Hepatocyte (in vitro differentiated cells): Measurements from ENCODE around the gene ZMYM2. TPM values are rescaled to one million over a fixed set of nuclear protein-coding genes. Genes with fewer than 3 reads are reported as not detected.

Source experiments
- DNase-seq: peaks from one replicate; pipeline ENCODE4 v3.0.0-alpha.2; 2016; ENCODE audit warnings: low spot score
- H2AFZ ChIP-seq: fragments of 200-600 bp; sonication (generic); 2 replicates; pipeline ENCODE4 v1.6.0; 2016; ENCODE audit warnings: antibody characterized with exemption, mild to moderate bottlenecking
- H3K27ac ChIP-seq: fragments of 200-600 bp; sonication (generic); 2 replicates; pipeline ENCODE4 v1.5.1; 2016; ENCODE audit warnings: mild to moderate bottlenecking
- H3K27me3 ChIP-seq: fragments of 200-600 bp; sonication (generic); 2 replicates; pipeline ENCODE4 v1.6.1; 2016
- H3K36me3 ChIP-seq: fragments of 200-600 bp; sonication (generic); replicated peaks from 2 replicates; pipeline ENCODE4 v1.5.1; 2016; ENCODE audit warnings: low read depth; ENCODE audit not compliant: insufficient read depth
- H3K4me1 ChIP-seq: fragments of 200-600 bp; sonication (generic); 2 replicates; pipeline ENCODE4 v1.5.1; 2016; ENCODE audit warnings: mild to moderate bottlenecking, moderate library complexity; ENCODE audit not compliant: insufficient read depth
- H3K4me2 ChIP-seq: fragments of 200-600 bp; sonication (generic); 2 replicates; pipeline ENCODE4 v1.6.0; 2016
- H3K4me3 ChIP-seq: fragments of 200-600 bp; sonication (generic); 2 replicates; pipeline ENCODE4 v1.5.1; 2016; ENCODE audit warnings: mild to moderate bottlenecking
- H3K79me2 ChIP-seq: fragments of 200-600 bp; sonication (generic); 2 replicates; pipeline ENCODE4 v1.6.0; 2017; ENCODE audit warnings: mild to moderate bottlenecking
- H3K9me2 ChIP-seq: fragments of 200-600 bp; sonication (generic); replicated peaks from 2 replicates; pipeline ENCODE4 v1.6.0; 2017; ENCODE audit warnings: mild to moderate bottlenecking; ENCODE audit not compliant: insufficient read depth
- H3K9me3 ChIP-seq: fragments of 200-600 bp; sonication (generic); 2 replicates; pipeline ENCODE4 v1.5.1; 2016; ENCODE audit warnings: low read depth, mild to moderate bottlenecking
- H4K20me1 ChIP-seq: fragments of 200-600 bp; sonication (generic); 2 replicates; pipeline ENCODE4 v1.6.0; 2016; ENCODE audit warnings: mild to moderate bottlenecking; ENCODE audit not compliant: insufficient read depth, poor library complexity, severe bottlenecking
- EZH2 ChIP-seq: fragments of 200-600 bp; sonication (generic); IDR thresholded peaks from 2 replicates; pipeline ENCODE4 v1.6.1; 2016; ENCODE audit warnings: antibody characterized with exemption, mild to moderate bottlenecking, borderline replicate concordance
- EZH2phosphoT487 ChIP-seq: fragments of 200-600 bp; sonication (generic); IDR thresholded peaks from one replicate; pipeline ENCODE4 v1.6.1; 2018; ENCODE audit warnings: antibody characterized with exemption, mild to moderate bottlenecking, low read depth, moderate library complexity; ENCODE audit not compliant: unreplicated experiment, severe bottlenecking
- WGBS: methylation state at CpG from one replicate; pipeline ENCODE4 v1.1.6; 2016; ENCODE audit warnings: low lambda C conversion rate; ENCODE audit errors: missing lambda C conversion rate; 5-methylcytosine and 5-hydroxymethylcytosine counted together
- polyA plus RNA-seq: library from polyadenylated mRNA; unstranded; fragments of >200 nt; fragmentation: Nextera tagmentation; extraction: Ambion mirVana; gene quantifications from 2 replicates; pipeline ENCODE4 v1.2.1, GENCODE V29; 2016
- total RNA-seq: library from RNA; depleted of rRNA; stranded (reverse); fragments of >200 nt; gene quantifications from 2 replicates; pipeline ENCODE4 v1.2.3, GENCODE V29; 2014
- TF ChIP-seq, protein P1 (sequence below): fragments of 200-600 bp; sonication (generic); IDR thresholded peaks from 2 replicates; pipeline ENCODE4 v1.5.1; 2016; ENCODE audit warnings: antibody characterized with exemption, mild to moderate bottlenecking; ENCODE audit not compliant: poor library complexity

Gene ZMYM2
- total and polyA plus RNA-seq, 2 experiments from 2014 or later, result 25.2 to 91.1 TPM

GRCh38 chr13:20006206-20006605 is 47.7 kb downstream of the ZMYM2 start:
- Histone ChIP-seq H2AFZ (no peak overlapping the region), H3K27ac (no peak overlapping the region), H3K4me3 (no peak overlapping the region), H3K79me2 (peaks cover 55% of the 10 kb centered on the region), H3K9me2 (no peaks in the 10 kb centered on the region), H4K20me1 (peaks cover 16% of the 10 kb centered on the region), H3K9me3 (no peaks in the 10 kb centered on the region), H3K4me2 (no peak overlapping the region), H3K27me3 (no peaks in the 10 kb centered on the region), H3K4me1 (peaks cover 5% of the 10 kb centered on the region), H3K36me3 (peaks cover 10% of the 10 kb centered on the region)
- whole genome bisulfite sequencing, result 85% methylated on average over 1 of the region's 1 CpG
- TF ChIP-seq, protein P1, sequence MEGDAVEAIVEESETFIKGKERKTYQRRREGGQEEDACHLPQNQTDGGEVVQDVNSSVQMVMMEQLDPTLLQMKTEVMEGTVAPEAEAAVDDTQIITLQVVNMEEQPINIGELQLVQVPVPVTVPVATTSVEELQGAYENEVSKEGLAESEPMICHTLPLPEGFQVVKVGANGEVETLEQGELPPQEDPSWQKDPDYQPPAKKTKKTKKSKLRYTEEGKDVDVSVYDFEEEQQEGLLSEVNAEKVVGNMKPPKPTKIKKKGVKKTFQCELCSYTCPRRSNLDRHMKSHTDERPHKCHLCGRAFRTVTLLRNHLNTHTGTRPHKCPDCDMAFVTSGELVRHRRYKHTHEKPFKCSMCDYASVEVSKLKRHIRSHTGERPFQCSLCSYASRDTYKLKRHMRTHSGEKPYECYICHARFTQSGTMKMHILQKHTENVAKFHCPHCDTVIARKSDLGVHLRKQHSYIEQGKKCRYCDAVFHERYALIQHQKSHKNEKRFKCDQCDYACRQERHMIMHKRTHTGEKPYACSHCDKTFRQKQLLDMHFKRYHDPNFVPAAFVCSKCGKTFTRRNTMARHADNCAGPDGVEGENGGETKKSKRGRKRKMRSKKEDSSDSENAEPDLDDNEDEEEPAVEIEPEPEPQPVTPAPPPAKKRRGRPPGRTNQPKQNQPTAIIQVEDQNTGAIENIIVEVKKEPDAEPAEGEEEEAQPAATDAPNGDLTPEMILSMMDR, result no peak
- no peak for TF ChIP-seq EZH2
- no peak for TF ChIP-seq EZH2phosphoT487
- DNase-seq, result no peak

- H3K36me3 ChIP-seq, result no peaks in the 10 kb centered on the region
- H2AFZ ChIP-seq, result no peak overlapping the region
- peak overlapping the region; percentile 5 for H3K4me3 ChIP-seq
- H3K9me3 ChIP-seq, result peaks cover 21% of the 10 kb centered on the region
- no peaks in the 10 kb centered on the region for H3K27me3 ChIP-seq
- no peaks in the 10 kb centered on the region for H3K9me2 ChIP-seq
- no peaks in the 10 kb centered on the region for H3K4me1 ChIP-seq
- TF ChIP-seq EZH2, result no peak
- TF ChIP-seq, protein P1, result no peak
- TF ChIP-seq EZH2phosphoT487, result no peak
- DNase-seq, result no peak
- H3K79me2 ChIP-seq, result peaks cover 88% of the 10 kb centered on the region
- WGBS, result 98% methylated on average over 2 of the region's 2 CpGs
- no peaks in the 10 kb centered on the region for H4K20me1 ChIP-seq
- no peak overlapping the region for H3K4me2 ChIP-seq
- no peak overlapping the region for H3K27ac ChIP-seq
Measured at GRCh38 chr13:20015763-20016162, 57.2 kb downstream of the ZMYM2 start.

- no peaks in the 10 kb centered on the region for H3K27me3 ChIP-seq
- H4K20me1 ChIP-seq, result no peaks in the 10 kb centered on the region
- no peaks in the 10 kb centered on the region for H3K9me2 ChIP-seq
- 100% methylated on average over 3 of the region's 3 CpGs for WGBS
- H3K4me3 ChIP-seq, result no peak overlapping the region
- no peak for DNase-seq
- no peak overlapping the region for H3K27ac ChIP-seq
- no peaks in the 10 kb centered on the region for H3K4me1 ChIP-seq
- no peak overlapping the region for H3K4me2 ChIP-seq
- peaks cover 21% of the 10 kb centered on the region for H3K9me3 ChIP-seq
- no peaks in the 10 kb centered on the region for H3K36me3 ChIP-seq
- H3K79me2 ChIP-seq, result peaks cover 86% of the 10 kb centered on the region
- H2AFZ ChIP-seq, result no peak overlapping the region
- TF ChIP-seq EZH2, result no peak
- TF ChIP-seq, protein P1, result no peak
- TF ChIP-seq EZH2phosphoT487, result no peak
Measured at GRCh38 chr13:20016649-20017364, 58.3 kb downstream of the ZMYM2 start.
